HepG2 (cell line): ENCODE data around the gene LAMC1. TPM values are rescaled to one million over a fixed set of nuclear protein-coding genes. Genes with fewer than 3 reads are reported as not detected.
A peak's percentile ranks its signal among the peaks of the same experiment; 100 is the strongest.

Experiments
- ATAC-seq: fragments of 200-7000 bp; cut with Tn5 transposase; 3 replicates; pipeline ENCODE4 v1.9.1; 2020; ENCODE audit warnings: mild to moderate bottlenecking, moderate library complexity
- BruUV-seq: library from RNA; stranded (reverse); fragments of 400-500 nt; replicated peaks from 2 replicates; lab custom pipeline; 2021; lab: Mats Ljungman, UMichigan
- CTCF ChIA-PET: fragments of 300-600 bp; formaldehyde crosslinking; extraction: SDS; loops from one replicate; lab custom pipeline; 2021; ENCODE audit warnings: low total read pairs, inconsistent platforms, low intra/inter-chr PET ratio; lab: Yijun Ruan, JAX
- POLR2A ChIA-PET: fragments of 350-600 bp; sonication (Branson Sonifier 250); formaldehyde crosslinking; loops from one replicate; lab custom pipeline; 2020; ENCODE audit warnings: antibody characterized with exemption, inconsistent platforms; lab: Yijun Ruan, JAX
- DNase-seq: peaks from one replicate; pipeline ENCODE4 v3.0.0-alpha.2; 2015; ENCODE audit warnings: low spot score
- FAIRE-seq: peaks from 3 replicates; lab custom pipeline; 2011; peaks lifted over from hg19 to GRCh38; lab: Jason Lieb, UNC
- H2AFZ ChIP-seq: one replicate; pipeline ENCODE4 v1.6.1; 2011; ENCODE audit warnings: low read length, inconsistent platforms
- H3K27ac ChIP-seq: fragments of 300-600 bp; 3 replicates; pipeline ENCODE4 v1.8.0; 2011; ENCODE audit warnings: mixed run types, mild to moderate bottlenecking, mixed read lengths, low read length, inconsistent platforms; ENCODE audit not compliant: insufficient read depth; ENCODE audit errors: extremely low read length
- H3K27me3 ChIP-seq, 2 experiments: fragments of 200-600 bp in 1 of 2; 2 replicates in 1 of 2; 3 replicates in 1 of 2; pipeline versions ENCODE4 v1.6.0 to v1.8.0; 2011; ENCODE audit warnings: low read length in 2 of 2, mild to moderate bottlenecking in 2 of 2, moderate library complexity in 2 of 2, inconsistent platforms in 1 of 2; ENCODE audit not compliant: insufficient read depth in 2 of 2, control insufficient read depth in 1 of 2
- H3K36me3 ChIP-seq, 2 experiments: fragments of 200-600 bp in 1 of 2; replicated peaks in 1 of 2; 2 replicates in 1 of 2; 3 replicates in 1 of 2; pipeline versions ENCODE4 v1.5.1 to v1.8.0; 2011; ENCODE audit warnings: low read length in 2 of 2, inconsistent platforms in 1 of 2; ENCODE audit not compliant: insufficient read depth in 2 of 2, control insufficient read depth in 1 of 2
- H3K4me1 ChIP-seq: 2 replicates; pipeline ENCODE4 v1.5.1; 2012; ENCODE audit warnings: low read length, inconsistent platforms; ENCODE audit not compliant: insufficient read depth
- H3K4me2 ChIP-seq: 2 replicates; pipeline ENCODE4 v1.6.0; 2011; ENCODE audit warnings: low read depth, low read length, inconsistent platforms
- H3K4me3 ChIP-seq, 3 experiments: fragments of 200-600 bp in 1 of 3; sonication (generic), shearing (Covaris generic) in 1 of 3; replicated peaks in 1 of 3; 2 replicates each; pipeline ENCODE4 v1.5.1; 2011 to 2016; ENCODE audit warnings: low read length in 3 of 3, inconsistent platforms in 2 of 3, low read depth in 2 of 3, mild to moderate bottlenecking in 2 of 3, control low read depth in 1 of 3, mixed read lengths in 1 of 3; ENCODE audit not compliant: insufficient read depth in 1 of 3
- H3K79me2 ChIP-seq: one replicate; pipeline ENCODE4 v1.6.1; 2011; ENCODE audit warnings: low read length, inconsistent platforms; ENCODE audit not compliant: insufficient read depth
- H3K9ac ChIP-seq: 2 replicates; pipeline ENCODE4 v1.6.0; 2011; ENCODE audit warnings: mild to moderate bottlenecking, low read depth, low read length, inconsistent platforms; ENCODE audit not compliant: insufficient read depth
- H3K9me3 ChIP-seq: 2 replicates; pipeline ENCODE4 v1.5.1; 2012; ENCODE audit warnings: mild to moderate bottlenecking, low read length
- H4K20me1 ChIP-seq: 2 replicates; pipeline ENCODE4 v1.6.0; 2011; ENCODE audit warnings: inconsistent platforms, mild to moderate bottlenecking, low read length, moderate library complexity; ENCODE audit not compliant: insufficient read depth
- MYPOP ChIP-seq: sonication (generic); formaldehyde crosslinking; IDR thresholded peaks from 2 replicates; pipeline ENCODE4 v1.8.1; 2023; ENCODE audit warnings: mild to moderate bottlenecking, moderate library complexity, missing genetic modification reagents
- ZSCAN30 ChIP-seq: sonication (generic); formaldehyde crosslinking; IDR thresholded peaks from 2 replicates; pipeline ENCODE4 v1.5.0; 2020; ENCODE audit warnings: mild to moderate bottlenecking, missing genetic modification reagents
- WGBS: methylation state at CpG from one replicate; pipeline ENCODE4 v1.1.6; 2017; ENCODE audit warnings: low lambda C conversion rate; 5-methylcytosine and 5-hydroxymethylcytosine counted together
- in situ Hi-C: cut with HindIII; loops from 2 replicates; pipeline ENCODE4 v1.10.0; 2017; ENCODE audit warnings: low pct_unique_long_range_greater_than_20kb; ENCODE audit not compliant: extremely low pct_ligation_motif_present
- intact Hi-C: fragments of 100-400 bp; cut with micrococcal nuclease; formaldehyde crosslinking; loops from one replicate; pipeline ENCODE4 v1.10.0; 2022; ENCODE audit not compliant: unreplicated experiment
- polyA plus RNA-seq, 8 experiments: library from polyadenylated mRNA; depleted of rRNA in 3 of 8; stranded (reverse) in 7 of 8; unstranded in 1 of 8; fragments of >200 nt; fragmentation: Illumina TruSeq in 4 of 8; extraction: Trizol in 4 of 8; gene quantifications; 2 replicates each; pipeline versions ENCODE4 v1.2.1 to v1.2.3, GENCODE V29; 2011 to 2016; ENCODE audit warnings: low read depth in 4 of 8, missing spikeins in 1 of 8, mixed read lengths in 1 of 8; ENCODE audit not compliant: insufficient read depth in 1 of 8
- total RNA-seq, 5 experiments: library from RNA; depleted of rRNA; stranded (reverse); fragments of >200 nt; fragmentation: Illumina TruSeq; extraction: Trizol; gene quantifications; 2 replicates each; pipeline ENCODE4 v1.2.3, GENCODE V29; 2016; ENCODE audit warnings: low read depth in 1 of 5

Gene LAMC1
- total and polyA plus RNA-seq, 2 of the 13 experiments (the other 11 are each of a cell fraction or from before 2014, with no cell fraction given), result 58.5 to 137 TPM

- intact Hi-C loops (loop anchor here (5.0 kb wide), 2 partner anchors 116 to 206 kb away; no protein-coding TSS in a partner anchor), in situ Hi-C loops (no loop called here)
- Histone ChIP-seq H3K9me3 (no peaks in the 10 kb centered on the region), H3K4me2 (peak overlapping the region; percentile 72), H3K27me3 (no peaks in the 10 kb centered on the region), H3K9ac (peak overlapping the region; percentile 81), H3K27ac (peak overlapping the region; percentile 92), H4K20me1 (no peaks in the 10 kb centered on the region), H3K36me3 (no peaks in the 10 kb centered on the region), H2AFZ (peak overlapping the region; percentile 93), H3K79me2 (peaks cover 26% of the 10 kb centered on the region), H3K4me1 (peaks cover 38% of the 10 kb centered on the region), H3K4me3 (peak overlapping the region; percentile 63 to 95 (median 90))
- 39% methylated on average over 11 of the region's 11 CpGs for WGBS
- TF ChIP-seq MYPOP (CRISPR knock-in tag), result no peak
- 0 out of 2 replicates have a peak, but pooled peaks have one; percentile 51 for TF ChIP-seq ZSCAN30
- no peak for FAIRE-seq
- POLR2A ChIA-PET, result no interaction called here
- no peak for ATAC-seq
- no TSS peak for BruUV-seq
- no peak for DNase-seq
- CTCF ChIA-PET, result no interaction called here
Measured at GRCh38 chr1:183021405-183022201, 1.6 kb upstream of the LAMC1 start.
